H1 (cell line): ENCODE results near the gene LRRC26. TPM values are rescaled to one million over a fixed set of nuclear protein-coding genes. Genes with fewer than 3 reads are reported as not detected.

Source experiments
- CTCF ChIA-PET: fragments of 300-600 bp; sonication (Branson Sonifier 250); formaldehyde crosslinking; loops from one replicate; lab custom pipeline; 2021; ENCODE audit not compliant: partially characterized antibody; lab: Charles Lee
- POLR2A ChIA-PET: fragments of 300-600 bp; sonication (Branson Sonifier 250); formaldehyde crosslinking; loops from one replicate; lab custom pipeline; 2021; ENCODE audit warnings: inconsistent platforms; ENCODE audit not compliant: partially characterized antibody; lab: Charles Lee
- DNase-seq, 2 experiments: peaks; one replicate each; pipeline versions ENCODE4 v3.0.0 to v3.0.0-alpha.2; 2010 to 2022; ENCODE audit warnings: low spot score in 2 of 2, low read depth in 1 of 2, mixed read lengths in 1 of 2
- FAIRE-seq: peaks from 2 replicates; lab custom pipeline; 2011; peaks lifted over from hg19 to GRCh38; lab: Jason Lieb, UNC
- H2AFZ ChIP-seq: 2 replicates; pipeline ENCODE4 v1.8.1; 2012; ENCODE audit warnings: low read length, inconsistent platforms
- H2AK5ac ChIP-seq: 2 replicates; pipeline ENCODE4 v1.6.1; 2013; ENCODE audit warnings: low read depth, low read length
- H2BK120ac ChIP-seq: replicated peaks from 2 replicates; pipeline ENCODE3; 2013; ENCODE audit warnings: low read depth, low read length, inconsistent platforms
- H2BK12ac ChIP-seq: 2 replicates; pipeline ENCODE4 v1.6.1; 2013; ENCODE audit warnings: low read depth, low read length
- H2BK15ac ChIP-seq: 2 replicates; pipeline ENCODE4 v1.6.1; 2013; ENCODE audit warnings: low read length
- H2BK20ac ChIP-seq: 2 replicates; pipeline ENCODE4 v1.6.1; 2013; ENCODE audit warnings: low read length
- H2BK5ac ChIP-seq: 2 replicates; pipeline ENCODE4 v1.6.1; 2013; ENCODE audit warnings: low read depth, low read length
- H3K14ac ChIP-seq: 2 replicates; pipeline ENCODE4 v1.6.1; 2013; ENCODE audit warnings: inconsistent platforms; ENCODE audit not compliant: insufficient read length
- H3K18ac ChIP-seq: 2 replicates; pipeline ENCODE4 v1.6.1; 2013; ENCODE audit warnings: low read length; ENCODE audit errors: extremely low read depth
- H3K23ac ChIP-seq: 2 replicates; pipeline ENCODE4 v1.6.1; 2013; ENCODE audit warnings: inconsistent platforms; ENCODE audit not compliant: insufficient read length
- H3K23me2 ChIP-seq: 2 replicates; pipeline ENCODE4 v1.6.1; 2013; ENCODE audit warnings: low read depth, low read length
- H3K27ac ChIP-seq: 2 replicates; pipeline ENCODE4 v1.6.1; 2011; ENCODE audit warnings: low read depth, low read length, inconsistent platforms
- H3K27me3 ChIP-seq, 4 experiments: replicated peaks in 1 of 4; 1 replicate in 1 of 4; 2 replicates in 3 of 4; pipeline versions ENCODE4 v1.6.1 to v1.8.1; 2011 to 2013; ENCODE audit warnings: low read length in 3 of 4, mild to moderate bottlenecking in 3 of 4, inconsistent platforms in 2 of 4, mixed read lengths in 2 of 4, moderate library complexity in 1 of 4; ENCODE audit not compliant: control insufficient read depth in 3 of 4, insufficient read depth in 3 of 4; ENCODE audit errors: extremely low read depth in 1 of 4
- H3K36me3 ChIP-seq, 4 experiments: 2 replicates each; pipeline versions ENCODE4 v1.6.1 to v1.8.1; 2011 to 2013; ENCODE audit warnings: mild to moderate bottlenecking in 4 of 4, low read length in 3 of 4, moderate library complexity in 2 of 4, control low read depth in 1 of 4, inconsistent platforms in 1 of 4; ENCODE audit not compliant: insufficient read depth in 4 of 4, control insufficient read depth in 2 of 4
- H3K4ac ChIP-seq: replicated peaks from 2 replicates; pipeline ENCODE3; 2013; ENCODE audit warnings: low read length, low read depth, mixed read lengths, inconsistent platforms; ENCODE audit not compliant: insufficient read length
- H3K4me1 ChIP-seq, 4 experiments: replicated peaks in 1 of 4; 1 replicate in 1 of 4; 2 replicates in 3 of 4; pipeline versions ENCODE4 v1.6.1 to v1.8.1; 2011 to 2013; ENCODE audit warnings: low read length in 3 of 4, inconsistent platforms in 2 of 4, mixed read lengths in 1 of 4; ENCODE audit not compliant: insufficient read depth in 4 of 4, control insufficient read depth in 3 of 4
- H3K4me2 ChIP-seq, 2 experiments: 2 replicates each; pipeline versions ENCODE4 v1.6.1 to v1.8.1; 2011 to 2013; ENCODE audit warnings: low read depth in 2 of 2, low read length in 2 of 2, control low read depth in 1 of 2, inconsistent platforms in 1 of 2, mild to moderate bottlenecking in 1 of 2; ENCODE audit not compliant: insufficient read depth in 1 of 2
- H3K4me3 ChIP-seq, 4 experiments: fragments of 200-600, 300-600 bp in 1 of 4; sonication (generic), shearing (Covaris generic), sonication (Bioruptor Twin) in 1 of 4; 2 replicates each; pipeline versions ENCODE4 v1.5.1 to v1.8.1; 2011 to 2016; ENCODE audit warnings: low read length in 4 of 4, low read depth in 3 of 4, control low read depth in 2 of 4, inconsistent platforms in 2 of 4, mild to moderate bottlenecking in 2 of 4, mixed read lengths in 1 of 4, moderate library complexity in 1 of 4; ENCODE audit not compliant: insufficient read depth in 2 of 4; ENCODE audit errors: extremely low read depth in 1 of 4
- H3K56ac ChIP-seq: replicated peaks from 2 replicates; pipeline ENCODE3; 2013; ENCODE audit warnings: low read depth, mild to moderate bottlenecking, mixed read lengths, low read length, inconsistent platforms; ENCODE audit not compliant: insufficient read length
- H3K79me1 ChIP-seq: 2 replicates; pipeline ENCODE4 v1.6.1; 2013; ENCODE audit warnings: low read depth, low read length, control low read depth
- H3K79me2 ChIP-seq, 2 experiments: 2 replicates each; pipeline versions ENCODE4 v1.6.1 to v1.8.1; 2012 to 2013; ENCODE audit warnings: low read length in 2 of 2, mild to moderate bottlenecking in 2 of 2, inconsistent platforms in 1 of 2; ENCODE audit not compliant: insufficient read depth in 2 of 2, control insufficient read depth in 1 of 2
- H3K9ac ChIP-seq, 4 experiments: replicated peaks in 1 of 4; 1 replicate in 1 of 4; 2 replicates in 3 of 4; pipeline versions ENCODE4 v1.6.1 to v1.8.1; 2011 to 2013; ENCODE audit warnings: low read depth in 3 of 4, low read length in 3 of 4, control low read depth in 2 of 4, mild to moderate bottlenecking in 2 of 4, moderate library complexity in 2 of 4, inconsistent platforms in 1 of 4; ENCODE audit errors: extremely low read depth in 1 of 4
- H3K9me3 ChIP-seq, 2 experiments: 2 replicates each; pipeline versions ENCODE4 v1.6.1 to v1.8.1; 2012 to 2013; ENCODE audit warnings: mild to moderate bottlenecking in 2 of 2, moderate library complexity in 2 of 2, control low read depth in 1 of 2, inconsistent platforms in 1 of 2, low read depth in 1 of 2, low read length in 1 of 2, mixed read lengths in 1 of 2; ENCODE audit not compliant: insufficient read depth in 2 of 2
- H4K20me1 ChIP-seq, 2 experiments: replicated peaks in 1 of 2; 2 replicates each; pipeline versions ENCODE3 to v1.8.1; 2011 to 2013; ENCODE audit warnings: inconsistent platforms in 2 of 2, low read length in 2 of 2, mild to moderate bottlenecking in 1 of 2; ENCODE audit not compliant: insufficient read depth in 2 of 2, control insufficient read depth in 1 of 2
- H4K5ac ChIP-seq: 2 replicates; pipeline ENCODE4 v1.6.1; 2013; ENCODE audit warnings: low read length, low read depth, mixed read lengths, inconsistent platforms; ENCODE audit not compliant: insufficient read length
- H4K8ac ChIP-seq: 2 replicates; pipeline ENCODE4 v1.8.0; 2013; ENCODE audit warnings: mild to moderate bottlenecking, moderate library complexity, low read length, inconsistent platforms; ENCODE audit not compliant: insufficient read depth; ENCODE audit errors: extremely low read depth
- H4K91ac ChIP-seq: replicated peaks from 2 replicates; pipeline ENCODE3; 2013; ENCODE audit warnings: low read length, mixed read lengths, inconsistent platforms; ENCODE audit not compliant: insufficient read length
- ATF3 ChIP-seq: IDR thresholded peaks from 2 replicates; pipeline ENCODE4 v1.6.1; 2011; ENCODE audit warnings: low read depth, mild to moderate bottlenecking, low read length; ENCODE audit not compliant: insufficient read depth
- BACH1 ChIP-seq: IDR thresholded peaks from 2 replicates; pipeline ENCODE4 v1.6.1; 2012; ENCODE audit warnings: low read length, improper control_type of control experiment
- CTBP2 ChIP-seq: IDR thresholded peaks from 2 replicates; pipeline ENCODE4 v1.7.0; 2011; ENCODE audit warnings: borderline replicate concordance, mild to moderate bottlenecking, moderate library complexity, mixed read lengths, low read length; ENCODE audit not compliant: insufficient read depth, insufficient read length
- CTCF ChIP-seq, 3 experiments: IDR thresholded peaks; 1 replicate in 2 of 3; 2 replicates in 1 of 3; pipeline versions ENCODE4 v1.5.1 to v1.6.1; 2011; ENCODE audit warnings: low read length in 3 of 3, mild to moderate bottlenecking in 3 of 3, inconsistent platforms in 2 of 3, low read depth in 1 of 3, moderate library complexity in 1 of 3; ENCODE audit not compliant: insufficient read depth in 1 of 3; ENCODE audit errors: control extremely low read depth in 1 of 3
- EP300 ChIP-seq, 2 experiments: IDR thresholded peaks; 1 replicate in 1 of 2; 2 replicates in 1 of 2; pipeline ENCODE4 v1.6.1; 2011 to 2012; ENCODE audit warnings: low read depth in 2 of 2, low read length in 2 of 2, mild to moderate bottlenecking in 2 of 2, borderline replicate concordance in 1 of 2, inconsistent platforms in 1 of 2, moderate library complexity in 1 of 2
- FOSL1 ChIP-seq: IDR thresholded peaks from 2 replicates; pipeline ENCODE4 v1.6.1; 2011; ENCODE audit warnings: mild to moderate bottlenecking, low read depth, low read length, moderate library complexity; ENCODE audit not compliant: insufficient read depth
- GABPA ChIP-seq: IDR thresholded peaks from 2 replicates; pipeline ENCODE4 v1.6.1; 2011; ENCODE audit warnings: mild to moderate bottlenecking, low read length, moderate library complexity, borderline replicate concordance; ENCODE audit not compliant: insufficient read depth
- KDM5A ChIP-seq: fragments of 200-600 bp; IDR thresholded peaks from 2 replicates; pipeline ENCODE4 v1.7.1; 2012; ENCODE audit warnings: mild to moderate bottlenecking, low read length, inconsistent platforms, mixed read lengths
- POLR2A ChIP-seq, 2 experiments: IDR thresholded peaks; 1 replicate in 1 of 2; 2 replicates in 1 of 2; pipeline ENCODE4 v1.6.1; 2011; ENCODE audit warnings: low read depth in 2 of 2, low read length in 2 of 2, mild to moderate bottlenecking in 2 of 2; ENCODE audit errors: control extremely low read depth in 1 of 2
- SIRT6 ChIP-seq: IDR thresholded peaks from one replicate; pipeline ENCODE4 v1.7.1; 2012; ENCODE audit warnings: low read length, inconsistent platforms
- SP4 ChIP-seq: IDR thresholded peaks from 2 replicates; pipeline ENCODE4 v1.6.1; 2012; ENCODE audit warnings: low read length, inconsistent platforms
- WGBS, 2 experiments: shearing (Covaris generic) in 1 of 2; methylation state at CpG; one replicate each; pipeline versions ENCODE4 v1.1.6 to v1.1.7; 2013 to 2015; ENCODE audit warnings: low lambda C conversion rate in 2 of 2, mixed read lengths in 2 of 2, inconsistent platforms in 1 of 2, low coverage in 1 of 2, missing lambda C conversion rate in 1 of 2; ENCODE audit not compliant: insufficient replicate concordance in 2 of 2, insufficient coverage in 1 of 2, insufficient read length in 1 of 2; ENCODE audit errors: extremely low coverage in 1 of 2, missing lambda C conversion rate in 1 of 2; 5-methylcytosine and 5-hydroxymethylcytosine counted together
- polyA plus RNA-seq, 7 experiments: library from polyadenylated mRNA; depleted of rRNA in 3 of 7; stranded (reverse) in 5 of 7; unstranded in 2 of 7; fragments of >200 nt in 5 of 7; fragments of 200-250 nt in 2 of 7; gene quantifications; 1 replicate in 5 of 7; 2 replicates in 1 of 7; 4 replicates in 1 of 7; pipeline versions ENCODE4 v1.2.1 to v1.2.3, GENCODE V29; 2011 to 2013; ENCODE audit warnings: missing spikeins in 2 of 7, mixed read lengths in 2 of 7
- total RNA-seq: library from RNA; stranded (reverse); fragmentation: NEBNext Ultra II Directional; extraction: Animal tissue kit (Norgen Biotek cat#: 25700); gene quantifications from 2 replicates; pipeline ENCODE4 v1.2.1, GENCODE V29; 2021

The LRRC26 gene
- total and polyA plus RNA-seq, 2 of the 8 experiments (the other 6 are each of a cell fraction or from before 2014, with no cell fraction given): 0.34 to 0.85 TPM

- H3K18ac ChIP-seq: no peak overlapping the region
- no peak overlapping the region for H2AK5ac ChIP-seq
- H2BK5ac ChIP-seq: no peak overlapping the region
- WGBS, 2 experiments: 78% methylated on average over 3 of the region's 4 CpGs; no CpG with 5 or more reads in 1 of the 2 experiments
- no peak for DNase-seq
- H3K27me3 ChIP-seq: peaks cover 21 to 55% (median 50%) of the 10 kb centered on the region in 4 experiments
- no peak overlapping the region for H4K8ac ChIP-seq
- no peak overlapping the region for H3K56ac ChIP-seq
- ChIA-PET CTCF (interaction anchor here (1.5 kb wide), 1 partner anchor 93 kb away, joined by 4 read pairs; no protein-coding TSS in a partner anchor), POLR2A (no interaction called here)
- no peak overlapping the region for H2BK12ac ChIP-seq
- H3K9me3 ChIP-seq: no peaks in the 10 kb centered on the region
- no peak overlapping the region for H3K23ac ChIP-seq
- H4K91ac ChIP-seq: no peak overlapping the region
- no peak overlapping the region for H3K4ac ChIP-seq
- H3K9ac ChIP-seq: no peak overlapping the region
- H2AFZ ChIP-seq: no peak overlapping the region
- no peak for TF ChIP-seq EP300 (IDR thresholded peaks at IDR 0.05; ENCODE audit: borderline replicate concordance in 1 of 2, low read depth in 2 of 2, low read length in 2 of 2)
- TF ChIP-seq GABPA: no peak
- TF ChIP-seq SP4: no peak
- TF ChIP-seq BACH1: no peak
- TF ChIP-seq POLR2A (IDR thresholded peaks at IDR 0.05; ENCODE audit: control extremely low read depth in 1 of 2, low read depth in 2 of 2, low read length in 2 of 2): no peak
- TF ChIP-seq ATF3: no peak
- TF ChIP-seq CTCF (IDR thresholded peaks at IDR 0.05; ENCODE audit: control extremely low read depth in 1 of 3, insufficient read depth in 1 of 3, low read depth in 1 of 3, low read length in 3 of 3): no peak
- TF ChIP-seq KDM5A: no peak
- TF ChIP-seq SIRT6: no peak
- TF ChIP-seq CTBP2: no peak
- no peak for TF ChIP-seq FOSL1
- TF ChIP-seq, all 59 proteins: peak for 0
- H3K4me1 ChIP-seq: peaks cover 0 to 10% (median 5%) of the 10 kb centered on the region in 4 experiments; a peak in 6 of 7 replicates
- H3K4me2 ChIP-seq: no peak overlapping the region
- H4K5ac ChIP-seq: no peak overlapping the region
- H3K27ac ChIP-seq: no peak overlapping the region
- H3K79me2 ChIP-seq: no peaks in the 10 kb centered on the region
- no peaks in the 10 kb centered on the region for H3K36me3 ChIP-seq
- H4K20me1 ChIP-seq: peaks cover 1 to 24% of the 10 kb centered on the region in 2 experiments
- 0 out of 2 replicates have a peak overlapping the region, but pooled peaks have one; percentile 18 for H2BK20ac ChIP-seq
- peaks cover 2% of the 10 kb centered on the region; the same call in 1 of the 2 replicates for H3K23me2 ChIP-seq
- no peak overlapping the region for H3K4me3 ChIP-seq
- 0 out of 2 replicates have a peak, but pooled peaks cover 2% of the 10 kb centered on the region for H3K79me1 ChIP-seq
- no peak overlapping the region for H2BK120ac ChIP-seq
- 0 out of 2 replicates have a peak overlapping the region, but pooled peaks have one; percentile 72 for H2BK15ac ChIP-seq
- no peak overlapping the region for H3K14ac ChIP-seq
- FAIRE-seq: no peak
Observed at GRCh38 chr9:137143459-137143858, 26.4 kb downstream of the LRRC26 start.
